ENCODE measurements around the gene PSTK. TPM values are rescaled to one million over a fixed set of nuclear protein-coding genes. Genes with fewer than 3 reads are reported as not detected.

PSTK gene
- total and polyA plus RNA-seq, 2 experiments from 2014 or later, result 1.4 to 7.0 TPM

GRCh38 chr10:123001370-123001769, 21.2 kb downstream of the PSTK start:
- Histone ChIP-seq H3K79me2 (ENCODE audit: insufficient read depth) (peaks cover 99% of the 10 kb centered on the region), H3K27me3 (replicated peaks; ENCODE audit: insufficient read depth) (no peaks in the 10 kb centered on the region), H4K20me1 (ENCODE audit: insufficient read depth) (0 out of 2 replicates have a peak, but pooled peaks cover 4% of the 10 kb centered on the region), H3K4me2 (ENCODE audit: unreplicated experiment) (no peak overlapping the region), H3K4me3 (no peak overlapping the region), H3K36me3 (ENCODE audit: low read depth) (no peaks in the 10 kb centered on the region; the same call in 1 of the 2 replicates), H3F3A (ENCODE audit: insufficient read depth) (no peaks in the 10 kb centered on the region), H3K9me2 (ENCODE audit: insufficient read depth) (no peaks in the 10 kb centered on the region), H3K4me1 (ENCODE audit: insufficient read depth) (no peaks in the 10 kb centered on the region), H3K9me3 (ENCODE audit: low read depth) (no peaks in the 10 kb centered on the region), H3K27ac (no peak overlapping the region), H2AFZ (no peak overlapping the region), H3K9ac (no peak overlapping the region)
- in situ Hi-C loops (cut with MboI), result no loop called here
- no peak for DNase-seq
- WGBS, 2 experiments (ENCODE audit: low coverage in 1 of 2, low lambda C conversion rate in 2 of 2, missing lambda C conversion rate in 2 of 2), result 92 to 100% methylated on average over 2 of the region's 2 CpGs
- TF ChIP-seq EZH2 (IDR thresholded peaks at IDR 0.05; ENCODE audit: insufficient read depth, poor library complexity, severe bottlenecking) (no peak), EZH2phosphoT487 (IDR thresholded peaks at IDR 0.05; ENCODE audit: insufficient read depth, low read depth) (no peak)

- no peak overlapping the region for H3K9ac ChIP-seq
- no peaks in the 10 kb centered on the region; the same call in 1 of the 2 replicates for H3K36me3 ChIP-seq (ENCODE audit: low read depth)
- peaks cover 8% of the 10 kb centered on the region; the same call in 1 of the 2 replicates for H3K4me1 ChIP-seq (ENCODE audit: insufficient read depth)
- no peak overlapping the region for H3K4me3 ChIP-seq
- in situ Hi-C loops (cut with MboI), result no loop called here
- H3F3A ChIP-seq (ENCODE audit: insufficient read depth), result no peaks in the 10 kb centered on the region
- peaks cover 93% of the 10 kb centered on the region for H3K79me2 ChIP-seq (ENCODE audit: insufficient read depth)
- no peaks in the 10 kb centered on the region for H3K9me2 ChIP-seq (ENCODE audit: insufficient read depth)
- no peak overlapping the region for H3K4me2 ChIP-seq (ENCODE audit: unreplicated experiment)
- WGBS, 2 experiments (ENCODE audit: low coverage in 1 of 2, low lambda C conversion rate in 2 of 2, missing lambda C conversion rate in 2 of 2), result 24 to 32% methylated on average over 2 of the region's 2 CpGs
- no peak overlapping the region for H2AFZ ChIP-seq
- no peak for DNase-seq
- 0 out of 2 replicates have a peak, but pooled peaks cover 4% of the 10 kb centered on the region for H4K20me1 ChIP-seq (ENCODE audit: insufficient read depth)
- no peak overlapping the region for H3K27ac ChIP-seq
- H3K27me3 ChIP-seq (replicated peaks; ENCODE audit: insufficient read depth), result no peaks in the 10 kb centered on the region
- TF ChIP-seq EZH2phosphoT487 (IDR thresholded peaks at IDR 0.05; ENCODE audit: insufficient read depth, low read depth) (no peak), EZH2 (IDR thresholded peaks at IDR 0.05; ENCODE audit: insufficient read depth, poor library complexity, severe bottlenecking) (no peak)
- no peaks in the 10 kb centered on the region for H3K9me3 ChIP-seq (ENCODE audit: low read depth)
Measured at GRCh38 chr10:123004298-123004697, 24.1 kb downstream of the PSTK start.

GRCh38 chr10:123007558-123008354, 27.6 kb downstream of the PSTK start:
- TF ChIP-seq EZH2 (IDR thresholded peaks at IDR 0.05; ENCODE audit: insufficient read depth, poor library complexity, severe bottlenecking) (no peak), EZH2phosphoT487 (IDR thresholded peaks at IDR 0.05; ENCODE audit: insufficient read depth, low read depth) (no peak)
- peak overlapping the region; percentile 86 for H3K4me3 ChIP-seq
- H3K9me2 ChIP-seq (ENCODE audit: insufficient read depth), result no peaks in the 10 kb centered on the region
- peak overlapping the region; percentile 92 for H3K9ac ChIP-seq
- DNase-seq, result peak; percentile 88
- H3K4me1 ChIP-seq (ENCODE audit: insufficient read depth), result peaks cover 14% of the 10 kb centered on the region; the same call in 1 of the 2 replicates
- no peaks in the 10 kb centered on the region for H3F3A ChIP-seq (ENCODE audit: insufficient read depth)
- H3K27me3 ChIP-seq (replicated peaks; ENCODE audit: insufficient read depth), result no peaks in the 10 kb centered on the region
- H3K4me2 ChIP-seq (ENCODE audit: unreplicated experiment), result peak overlapping the region; percentile 84
- H3K27ac ChIP-seq, result peak overlapping the region; percentile 80
- H3K9me3 ChIP-seq (ENCODE audit: low read depth), result no peaks in the 10 kb centered on the region
- in situ Hi-C loops (cut with MboI), result no loop called here
- H3K79me2 ChIP-seq (ENCODE audit: insufficient read depth), result peaks cover 58% of the 10 kb centered on the region
- no peaks in the 10 kb centered on the region; the same call in 1 of the 2 replicates for H3K36me3 ChIP-seq (ENCODE audit: low read depth)
- 0 out of 2 replicates have a peak, but pooled peaks cover 4% of the 10 kb centered on the region for H4K20me1 ChIP-seq (ENCODE audit: insufficient read depth)
- H2AFZ ChIP-seq, result peak overlapping the region; percentile 97
- WGBS, 2 experiments (ENCODE audit: low coverage in 1 of 2, low lambda C conversion rate in 2 of 2, missing lambda C conversion rate in 2 of 2), result 1 to 2% methylated on average over 23 to 30 of the region's 30 CpGs

GRCh38 chr10:123008355-123009104, 28.3 kb downstream of the PSTK start, which contains the start of the genes ACADSB and IKZF5:
Gene ACADSB, plus strand, starts transcription at chr10:123009006. Its CDS starts 24 bp downstream, at chr10:123009030.
Gene IKZF5, minus strand, starts transcription at chr10:123008795. Its CDS starts 10,170 bp downstream, at chr10:122998625.
- in situ Hi-C loops (cut with MboI), result no loop called here
- Histone ChIP-seq H3F3A (ENCODE audit: insufficient read depth) (no peaks in the 10 kb centered on the region), H3K36me3 (ENCODE audit: low read depth) (no peaks in the 10 kb centered on the region; the same call in 1 of the 2 replicates), H3K9me2 (ENCODE audit: insufficient read depth) (no peaks in the 10 kb centered on the region), H4K20me1 (ENCODE audit: insufficient read depth) (0 out of 2 replicates have a peak, but pooled peaks cover 4% of the 10 kb centered on the region), H3K27ac (peak within 1 kb of the TSS; percentile 80), H3K27me3 (replicated peaks; ENCODE audit: insufficient read depth) (no peaks in the 10 kb centered on the region), H3K4me1 (ENCODE audit: insufficient read depth) (peaks cover 14% of the 10 kb centered on the region; the same call in 1 of the 2 replicates), H3K79me2 (ENCODE audit: insufficient read depth) (peaks cover 50% of the 10 kb centered on the region), H3K4me2 (ENCODE audit: unreplicated experiment) (peak within 1 kb of the TSS; percentile 85), H2AFZ (peak within 1 kb of the TSS; percentile 98), H3K9me3 (ENCODE audit: low read depth) (no peaks in the 10 kb centered on the region), H3K4me3 (peak within 1 kb of the TSS; percentile 86), H3K9ac (peak within 1 kb of the TSS; percentile 92)
- TF ChIP-seq EZH2 (IDR thresholded peaks at IDR 0.05; ENCODE audit: insufficient read depth, poor library complexity, severe bottlenecking) (no peak), EZH2phosphoT487 (IDR thresholded peaks at IDR 0.05; ENCODE audit: insufficient read depth, low read depth) (no peak)
- DNase-seq, result peak; percentile 99
- 1% methylated on average over 51 to 58 of the region's 68 CpGs for WGBS, 2 experiments (ENCODE audit: low coverage in 1 of 2, low lambda C conversion rate in 2 of 2, missing lambda C conversion rate in 2 of 2)
